Measurements from ENCODE around the gene NKX2-1. TPM values are rescaled to one million over a fixed set of nuclear protein-coding genes. Genes with fewer than 3 reads are reported as not detected.

The NKX2-1 gene
- total and polyA plus RNA-seq, 10 of the 15 experiments (the other 5 are each of a cell fraction or from before 2014, with no cell fraction given), result 0.03 TPM; not detected in 9

GRCh38 chr14:36508418-36509068 lies 11.5 kb downstream of the NKX2-1 start:
- Histone ChIP-seq H2AFZ (ENCODE audit: control insufficient read depth, low read depth, low read length) (no peak overlapping the region), H3K27me3 (replicated peaks in 1 of 2; ENCODE audit: control insufficient read depth in 2 of 2, insufficient read depth in 2 of 2, low read length in 1 of 2) (peaks cover 5 to 8% of the 10 kb centered on the region in 2 experiments), H3K4me1 (ENCODE audit: control insufficient read depth, insufficient read depth, low read length) (no peaks in the 10 kb centered on the region), H3K36me3 (ENCODE audit: control insufficient read depth in 2 of 2, insufficient read depth in 2 of 2, low read length in 1 of 2) (no peaks in the 10 kb centered on the region), H3K9ac (ENCODE audit: control insufficient read depth, insufficient read depth, low read length) (no peak overlapping the region), H3K4me3 (no peak overlapping the region), H3K9me3 (replicated peaks; ENCODE audit: control insufficient read depth, insufficient read depth, low read length) (no peaks in the 10 kb centered on the region; the same call in 2 of the 3 replicates), H3K79me2 (ENCODE audit: control insufficient read depth, insufficient read depth, low read length) (no peaks in the 10 kb centered on the region), H3K27ac (ENCODE audit: control insufficient read depth, insufficient read depth) (no peak overlapping the region), H3K4me2 (ENCODE audit: control insufficient read depth, insufficient read depth) (no peak overlapping the region), H4K20me1 (ENCODE audit: control insufficient read depth, insufficient read depth) (no peaks in the 10 kb centered on the region)
- no TSS peak for BruUV-seq (replicated peaks)
- ChIA-PET POLR2A (no interaction called here), CTCF (no interaction called here), SMC1A (ENCODE audit: uncharacterized antibody, unreplicated experiment) (no interaction called here), RAD21 (ENCODE audit: unreplicated experiment) (no interaction called here)
- 25% methylated on average over 22 of the region's 32 CpGs for WGBS (ENCODE audit: insufficient coverage, insufficient replicate concordance, low lambda C conversion rate, missing lambda C conversion rate)
- intact Hi-C loops (cut with micrococcal nuclease; ENCODE audit: unreplicated experiment) (no loop called here), in situ Hi-C loops (cut with MboI) (no loop called here)
- no peak for FAIRE-seq
- no peak for DNase-seq (ENCODE audit: low read depth, low spot score)
- no peak for ATAC-seq
- TF ChIP-seq ZBED1 (IDR thresholded peaks at IDR 0.05; ENCODE audit: borderline replicate concordance) (no peak), TAF1 (IDR thresholded peaks at IDR 0.05; ENCODE audit: borderline replicate concordance, low read depth, low read length) (no peak), DPF2 (IDR thresholded peaks at IDR 0.05) (no peak), ATF3 (IDR thresholded peaks at IDR 0.05; ENCODE audit: borderline replicate concordance, extremely low read depth, low read depth, low read length) (no peak), NKRF (conservative IDR thresholded peaks at IDR 0.05) (no peak), NBN (IDR thresholded peaks at IDR 0.05) (no peak), E4F1 (IDR thresholded peaks at IDR 0.05; ENCODE audit: borderline replicate concordance, partially characterized antibody) (no peak), SMAD1 (IDR thresholded peaks at IDR 0.05; ENCODE audit: low read depth, partially characterized antibody) (no peak), HDAC2 (IDR thresholded peaks at IDR 0.05) (no peak), E2F4 (IDR thresholded peaks at IDR 0.05; ENCODE audit: low read depth, low read length) (no peak), ZNF592 (IDR thresholded peaks at IDR 0.05) (no peak), YBX1 (IDR thresholded peaks at IDR 0.05) (no peak)

All from GM12878 (cell line).